Retinal pigment epithelial cell (primary cell): ENCODE data around the gene SGTB.

ENCODE experiments used
- DNase-seq: peaks from one replicate; pipeline ENCODE4 v3.0.0-alpha.2; 2010; ENCODE audit warnings: low read depth
- H3K4me3 ChIP-seq: 2 replicates; pipeline ENCODE4 v1.5.1; 2011; ENCODE audit warnings: mild to moderate bottlenecking, low read length, control low read depth, moderate library complexity
- TF ChIP-seq, protein P1 (sequence below): conservative IDR thresholded peaks from 2 replicates; pipeline ENCODE4 v1.5.1; 2011; ENCODE audit warnings: low read depth, low read length, control low read depth, inconsistent platforms

Gene SGTB, protein sequence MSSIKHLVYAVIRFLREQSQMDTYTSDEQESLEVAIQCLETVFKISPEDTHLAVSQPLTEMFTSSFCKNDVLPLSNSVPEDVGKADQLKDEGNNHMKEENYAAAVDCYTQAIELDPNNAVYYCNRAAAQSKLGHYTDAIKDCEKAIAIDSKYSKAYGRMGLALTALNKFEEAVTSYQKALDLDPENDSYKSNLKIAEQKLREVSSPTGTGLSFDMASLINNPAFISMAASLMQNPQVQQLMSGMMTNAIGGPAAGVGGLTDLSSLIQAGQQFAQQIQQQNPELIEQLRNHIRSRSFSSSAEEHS

DNA sequence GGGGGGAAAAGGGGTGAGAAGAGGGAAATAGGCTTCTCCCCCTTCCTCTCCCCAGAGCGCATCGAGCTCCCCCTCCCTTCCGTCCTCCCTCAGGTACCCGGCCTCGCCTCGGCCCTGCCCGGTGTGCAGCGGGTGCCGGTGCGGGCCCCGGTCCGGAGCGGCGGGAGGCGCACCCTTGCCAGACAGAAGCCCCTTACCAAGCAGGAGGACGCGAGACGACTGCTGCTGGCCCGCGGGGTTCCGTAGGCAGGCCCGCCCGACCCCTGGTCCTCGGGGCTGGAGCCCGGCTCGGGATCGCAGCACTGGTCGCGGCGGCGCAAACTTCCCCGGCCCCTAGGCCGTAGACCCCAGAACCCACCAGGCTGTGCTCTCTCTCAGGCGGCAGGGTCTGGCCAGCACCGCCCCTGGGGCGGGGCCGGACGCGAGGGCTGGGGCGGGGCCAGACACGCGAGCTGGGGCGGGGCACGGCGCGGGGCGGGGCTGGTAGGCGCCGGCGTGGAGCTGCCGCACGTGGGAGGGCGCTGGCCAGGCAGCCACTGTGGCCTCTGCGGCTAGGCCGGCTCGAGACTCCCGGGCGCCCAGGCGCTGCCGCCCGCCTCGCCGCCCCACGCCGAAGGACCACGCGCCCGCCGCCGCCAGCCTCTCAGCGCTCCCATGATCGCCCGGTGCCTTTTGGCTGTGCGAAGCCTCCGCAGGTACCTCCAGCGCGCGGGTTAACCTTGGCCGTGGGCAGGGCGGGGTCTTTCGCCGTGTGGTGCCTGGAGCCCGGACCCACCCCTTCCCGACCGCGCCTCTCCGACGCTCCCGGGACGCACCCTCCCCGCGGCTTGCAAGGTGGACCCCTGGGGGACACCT lies at the start of gene SGTB, which contains the start of gene NLN:
Gene SGTB, minus strand, starts transcription at position 390 of the 855 bp plus-strand sequence. CDS start 1,302 bp downstream, outside the sequence.
Gene NLN, plus strand, starts transcription at position 486 of the 855 bp plus-strand sequence. Its CDS starts 169 bp downstream, at position 655.
- TF ChIP-seq, protein P1, sequence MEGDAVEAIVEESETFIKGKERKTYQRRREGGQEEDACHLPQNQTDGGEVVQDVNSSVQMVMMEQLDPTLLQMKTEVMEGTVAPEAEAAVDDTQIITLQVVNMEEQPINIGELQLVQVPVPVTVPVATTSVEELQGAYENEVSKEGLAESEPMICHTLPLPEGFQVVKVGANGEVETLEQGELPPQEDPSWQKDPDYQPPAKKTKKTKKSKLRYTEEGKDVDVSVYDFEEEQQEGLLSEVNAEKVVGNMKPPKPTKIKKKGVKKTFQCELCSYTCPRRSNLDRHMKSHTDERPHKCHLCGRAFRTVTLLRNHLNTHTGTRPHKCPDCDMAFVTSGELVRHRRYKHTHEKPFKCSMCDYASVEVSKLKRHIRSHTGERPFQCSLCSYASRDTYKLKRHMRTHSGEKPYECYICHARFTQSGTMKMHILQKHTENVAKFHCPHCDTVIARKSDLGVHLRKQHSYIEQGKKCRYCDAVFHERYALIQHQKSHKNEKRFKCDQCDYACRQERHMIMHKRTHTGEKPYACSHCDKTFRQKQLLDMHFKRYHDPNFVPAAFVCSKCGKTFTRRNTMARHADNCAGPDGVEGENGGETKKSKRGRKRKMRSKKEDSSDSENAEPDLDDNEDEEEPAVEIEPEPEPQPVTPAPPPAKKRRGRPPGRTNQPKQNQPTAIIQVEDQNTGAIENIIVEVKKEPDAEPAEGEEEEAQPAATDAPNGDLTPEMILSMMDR: no peak
- no peak for DNase-seq
- H3K4me3 ChIP-seq: peak within 1 kb of the TSS; percentile 56

DNA sequence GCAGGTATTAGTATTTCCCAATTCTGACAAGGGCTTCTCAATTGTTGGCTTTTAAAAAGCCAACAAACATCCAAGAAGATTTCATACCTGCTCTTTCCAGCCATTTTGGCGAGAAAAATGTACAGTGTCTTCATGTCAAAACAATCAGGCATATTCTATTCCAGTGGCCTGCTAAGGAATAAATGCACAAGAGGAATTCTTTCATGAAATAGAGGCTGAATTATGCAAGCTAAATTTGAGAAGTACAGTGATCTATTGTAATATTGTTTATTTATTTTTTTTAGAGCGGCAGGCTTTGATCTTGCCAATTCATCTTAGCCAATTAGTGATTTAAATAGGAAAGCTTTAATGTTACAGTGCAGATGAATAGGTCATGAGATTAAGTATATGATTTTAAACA lies 49.4 kb upstream of the SGTB start:
- H3K4me3 ChIP-seq: no peak overlapping the region
- TF ChIP-seq, protein P1: no peak

DNA sequence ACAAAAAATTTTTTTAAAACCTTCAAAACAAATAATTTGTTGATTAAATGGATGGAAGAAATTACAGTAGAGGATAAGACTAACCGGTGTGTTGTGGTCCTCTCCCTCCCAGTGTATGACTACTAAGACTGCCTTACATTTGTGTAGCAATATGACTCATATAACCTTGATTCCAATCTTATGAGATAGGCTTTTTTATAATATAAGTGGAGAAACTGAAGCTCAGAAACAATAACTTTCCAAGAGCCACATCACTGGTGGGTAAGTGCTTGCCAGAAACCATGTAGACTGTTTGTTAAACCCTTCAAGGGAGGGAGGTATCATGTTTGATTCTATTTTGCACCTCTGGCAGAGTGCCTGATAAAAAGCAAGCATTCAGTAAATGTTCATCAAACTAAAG lies 47.6 kb upstream of the SGTB start:
- TF ChIP-seq, protein P1: no peak
- DNase-seq: peak; percentile 41
- no peak overlapping the region for H3K4me3 ChIP-seq

More for the DNA sequence above, 49.4 kb upstream of the SGTB start:
- DNase-seq: no peak

DNA sequence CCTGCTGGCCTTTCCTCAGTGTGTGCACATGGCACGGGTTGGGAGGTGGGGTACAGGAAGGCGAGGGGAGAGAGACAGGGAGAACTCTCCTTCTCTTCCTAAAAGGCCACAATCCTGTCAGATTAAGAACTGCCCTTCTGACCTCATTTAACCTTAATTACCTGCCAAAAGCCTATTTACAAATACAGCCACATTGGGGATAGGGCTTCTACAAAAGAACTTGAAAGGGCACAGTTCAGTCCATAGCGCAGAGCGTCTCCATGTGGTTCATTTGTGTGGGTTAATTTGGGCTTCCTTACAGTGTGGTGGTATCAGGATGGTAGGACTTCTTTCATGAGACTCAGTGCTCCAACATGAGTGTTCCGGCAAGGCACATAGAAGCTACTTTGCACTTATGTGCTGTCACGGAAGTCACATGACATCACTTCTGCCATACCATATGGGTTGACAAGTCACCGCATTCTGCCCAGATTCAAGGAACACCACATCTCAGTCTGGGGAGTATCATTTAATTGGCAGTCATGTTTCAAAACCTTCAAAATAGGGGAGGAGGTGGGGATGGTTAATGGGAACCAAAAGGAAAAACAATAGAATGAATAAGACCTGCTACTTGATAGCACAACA lies 46.9 kb upstream of the SGTB start:
- TF ChIP-seq, protein P1: no peak
- DNase-seq: no peak
- H3K4me3 ChIP-seq: no peak overlapping the region

DNA sequence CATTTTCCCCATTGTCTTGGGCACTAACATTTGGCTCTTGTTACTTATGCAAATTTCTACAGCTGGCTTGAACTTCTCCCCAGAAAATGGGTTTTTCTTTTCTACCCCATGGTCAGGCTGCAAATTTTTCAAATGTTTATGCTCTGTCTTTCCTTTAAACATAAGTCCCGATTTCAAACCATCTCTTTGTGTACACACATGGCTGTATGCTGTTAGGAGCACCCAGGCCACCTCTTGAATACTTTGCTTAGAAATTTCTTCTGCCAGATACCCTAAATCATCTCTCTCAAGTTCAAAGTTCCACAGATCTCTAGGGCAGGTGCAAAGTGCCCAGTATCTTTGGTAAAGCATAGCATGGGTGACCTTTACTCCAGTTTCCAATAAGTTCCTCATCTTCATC lies 45.7 kb upstream of the SGTB start:
- DNase-seq: no peak
- no peak overlapping the region for H3K4me3 ChIP-seq
- TF ChIP-seq, protein P1: no peak

DNA sequence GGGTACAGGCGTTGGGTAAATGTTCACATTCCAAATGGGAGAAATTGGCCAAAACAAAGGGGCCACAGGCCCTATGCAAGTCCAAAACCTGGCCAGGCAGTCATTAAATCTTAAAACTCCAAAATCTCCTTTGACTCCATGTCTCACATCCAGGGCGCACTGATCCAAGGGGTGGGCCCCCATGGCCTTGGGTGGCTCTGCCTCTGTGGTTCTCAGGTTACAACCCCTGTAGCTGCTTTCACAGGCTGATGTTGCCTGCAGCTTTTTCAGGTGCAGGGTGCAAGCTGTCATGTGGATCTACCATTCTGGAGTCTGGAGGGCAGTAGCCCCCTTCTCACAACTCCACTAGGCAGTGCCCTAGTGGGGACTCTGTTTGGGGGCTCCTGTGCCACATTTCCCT lies 44.9 kb upstream of the SGTB start:
- no peak overlapping the region for H3K4me3 ChIP-seq
- TF ChIP-seq, protein P1: no peak

More for the DNA sequence above, 44.9 kb upstream of the SGTB start:
- no peak for DNase-seq
